HFF-Myc (cell line): ENCODE results near the gene EEFSEC.

ENCODE experiments used
- DNase-seq: peaks from one replicate; pipeline ENCODE4 v3.0.0-alpha.2; 2011; ENCODE audit warnings: low read depth; ENCODE audit errors: extremely low read depth
- H3K4me3 ChIP-seq: replicated peaks from 2 replicates; pipeline ENCODE4 v1.5.1; 2011; ENCODE audit warnings: low read depth, mild to moderate bottlenecking, control low read depth, low read length
- CTCF ChIP-seq: IDR thresholded peaks from 2 replicates; pipeline ENCODE4 v1.5.1; 2012; ENCODE audit warnings: mild to moderate bottlenecking, low read depth, low read length, control low read depth; ENCODE audit errors: missing control alignments

The EEFSEC gene

GRCh38 chr3:128359060-128359664 is 205.9 kb downstream of the EEFSEC start:
- no peak for DNase-seq
- no peak overlapping the region for H3K4me3 ChIP-seq
- no peak for TF ChIP-seq CTCF

GRCh38 chr3:128359846-128360642 is 206.8 kb downstream of the EEFSEC start:
- no peak for TF ChIP-seq CTCF
- H3K4me3 ChIP-seq: no peak overlapping the region
- no peak for DNase-seq

GRCh38 chr3:128360705-128361271 is 207.5 kb downstream of the EEFSEC start:
- no peak for DNase-seq
- H3K4me3 ChIP-seq: no peak overlapping the region
- TF ChIP-seq CTCF: no peak

GRCh38 chr3:128362026-128362965 is 209.0 kb downstream of the EEFSEC start:
- DNase-seq: no peak

GRCh38 chr3:128364291-128364690 is 211.0 kb downstream of the EEFSEC start:
- DNase-seq: no peak
- H3K4me3 ChIP-seq: no peak overlapping the region
- TF ChIP-seq CTCF: no peak

More at GRCh38 chr3:128362026-128362965, 209.0 kb downstream of the EEFSEC start:
- no peak overlapping the region for H3K4me3 ChIP-seq
- no peak for TF ChIP-seq CTCF

GRCh38 chr3:128364808-128365360 is 211.6 kb downstream of the EEFSEC start:
- no peak overlapping the region for H3K4me3 ChIP-seq
- TF ChIP-seq CTCF: no peak
- DNase-seq: no peak
